Right forelimb (tissue), 1 donor: ENCODE results near the gene OR2G3.
A peak's percentile ranks its signal among the peaks of the same experiment; 100 is the strongest.

Experiments used
- DNase-seq: peaks from one replicate; pipeline ENCODE4 v3.0.0-alpha.2; 2018

Gene OR2G3

DNA sequence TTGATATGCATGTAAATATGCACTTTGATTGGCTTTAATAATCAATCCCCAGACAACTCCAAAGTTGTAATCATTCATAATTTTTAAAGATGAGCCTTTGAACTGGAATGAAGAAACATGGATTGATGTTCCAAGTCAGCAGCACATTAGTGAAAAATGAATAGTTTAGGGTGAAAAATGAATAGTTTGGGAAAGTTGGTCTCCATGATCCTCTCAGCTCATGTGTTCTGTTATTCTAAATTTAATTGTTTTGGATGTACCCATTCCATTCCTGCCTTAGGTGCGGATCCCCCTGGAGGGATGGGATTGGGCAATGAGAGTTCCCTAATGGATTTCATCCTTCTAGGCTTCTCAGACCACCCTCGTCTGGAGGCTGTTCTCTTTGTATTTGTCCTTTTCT, at the start of gene OR2G3:
Gene OR2G3 (plus strand): TSS at position 301 of the 400 bp plus-strand sequence. CDS start 0 bp downstream, at position 301.
- no peak for DNase-seq

DNA sequence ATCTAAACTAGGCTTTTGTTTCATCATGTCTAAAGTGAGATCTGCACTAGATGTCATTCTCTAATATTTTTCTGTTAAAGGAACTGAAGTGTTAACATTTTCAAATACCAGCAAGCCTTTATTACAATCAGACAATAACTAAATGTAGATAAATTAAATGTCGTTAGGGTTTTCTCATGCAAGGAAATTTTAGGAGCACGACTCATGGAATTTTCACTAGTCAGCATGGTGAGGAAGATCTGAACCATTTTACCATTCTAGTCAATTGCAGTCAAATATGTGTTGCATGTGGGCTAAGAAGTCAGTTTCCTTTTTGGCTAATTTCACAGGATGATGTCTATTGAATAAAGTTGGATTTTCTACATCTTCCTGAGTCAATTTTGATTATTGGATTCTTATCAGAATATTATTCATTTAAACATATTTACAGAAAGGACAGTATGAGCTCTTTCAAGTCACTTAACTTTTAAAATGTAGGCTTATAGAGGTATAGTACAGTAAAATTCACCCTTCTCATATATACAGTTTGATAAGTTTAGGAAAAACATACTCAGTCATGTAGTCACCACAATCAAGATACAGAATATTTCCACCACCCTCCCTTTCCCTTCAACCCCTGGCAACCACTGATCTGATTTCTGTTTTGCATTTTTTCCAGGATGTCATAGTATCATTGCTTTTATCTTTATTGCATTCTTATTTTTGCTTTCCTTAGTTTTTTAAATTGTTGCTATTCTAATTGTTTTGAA, 47.3 kb upstream of the OR2G3 start:
- no peak for DNase-seq

DNA sequence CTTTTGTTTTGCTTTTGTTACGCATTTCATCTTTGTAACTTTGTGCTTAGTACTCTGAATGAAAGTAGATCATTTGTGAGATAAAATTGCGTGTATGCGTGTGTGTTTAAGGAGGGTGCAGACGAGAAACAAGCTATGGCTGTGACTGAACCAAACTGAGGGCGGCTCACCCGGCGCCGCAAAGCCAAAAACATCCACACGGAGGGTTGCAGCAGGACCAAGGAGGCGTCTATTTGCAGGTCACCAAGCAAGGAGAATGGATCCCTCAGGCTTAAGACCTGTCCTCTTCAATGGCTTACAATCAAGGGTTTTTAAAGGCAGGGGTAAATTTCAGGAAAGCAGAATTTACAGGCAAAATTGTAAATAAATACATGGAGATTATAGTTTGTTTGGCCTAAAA, 43.7 kb upstream of the OR2G3 start:
- DNase-seq: no peak

DNA sequence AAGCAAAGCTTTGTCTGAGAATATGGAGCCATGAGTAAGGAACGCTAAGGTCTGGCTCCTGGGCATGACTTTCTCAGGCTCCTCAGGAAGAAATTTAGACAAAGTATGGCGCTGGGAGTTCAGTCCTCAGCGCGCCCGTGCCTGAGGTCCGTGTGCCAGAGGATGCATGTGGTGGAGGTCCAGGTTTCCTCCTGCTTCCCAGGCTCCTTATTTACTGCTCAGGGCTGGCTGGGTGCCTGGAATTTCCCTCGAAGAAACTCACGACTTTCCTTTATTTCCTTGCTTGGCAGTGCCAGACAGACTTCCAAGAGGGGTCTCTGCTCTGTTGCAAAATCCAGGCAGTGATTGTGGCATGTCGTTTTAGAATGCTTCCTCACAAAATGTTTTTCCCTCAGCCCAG, 43.2 kb upstream of the OR2G3 start:
- DNase-seq: no peak

DNA sequence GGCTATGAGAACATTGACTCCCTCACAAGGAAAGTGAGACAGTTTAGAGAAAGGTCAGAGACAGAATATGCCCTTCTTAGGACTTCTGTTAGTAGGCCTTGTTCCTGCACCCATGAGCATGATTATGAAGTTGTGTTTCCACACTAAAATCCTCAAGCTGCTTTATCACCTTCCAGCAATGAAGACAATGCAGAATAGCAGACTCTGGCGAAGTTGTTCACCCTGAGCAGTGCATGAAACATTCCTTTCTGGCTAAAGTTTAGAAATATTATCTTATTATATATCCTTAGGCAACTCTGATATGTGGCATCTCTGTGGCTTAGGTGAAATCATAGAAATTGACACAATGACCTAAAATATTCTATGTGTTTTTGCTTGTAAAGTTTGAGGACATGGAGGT, 31.1 kb upstream of the OR2G3 start:
- DNase-seq: no peak

DNA sequence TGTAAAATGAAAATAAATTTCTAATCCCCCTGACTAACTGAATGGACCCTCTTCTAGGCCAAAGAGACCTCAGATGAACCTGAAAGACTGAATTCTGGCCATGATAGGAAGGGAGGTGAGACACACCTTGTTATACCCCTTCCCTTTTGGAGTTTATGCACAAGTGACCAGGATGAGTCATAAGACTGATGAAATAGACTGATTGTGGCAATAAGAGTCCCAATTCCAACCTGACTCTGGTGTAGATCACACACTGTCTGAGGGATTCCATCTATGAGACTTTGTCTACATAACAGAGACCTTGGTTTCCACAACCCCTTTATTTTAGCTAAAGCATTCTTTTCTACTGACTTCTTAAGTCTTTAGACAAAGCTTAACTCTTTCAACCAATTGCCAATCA, 30.7 kb upstream of the OR2G3 start:
- no peak for DNase-seq

DNA sequence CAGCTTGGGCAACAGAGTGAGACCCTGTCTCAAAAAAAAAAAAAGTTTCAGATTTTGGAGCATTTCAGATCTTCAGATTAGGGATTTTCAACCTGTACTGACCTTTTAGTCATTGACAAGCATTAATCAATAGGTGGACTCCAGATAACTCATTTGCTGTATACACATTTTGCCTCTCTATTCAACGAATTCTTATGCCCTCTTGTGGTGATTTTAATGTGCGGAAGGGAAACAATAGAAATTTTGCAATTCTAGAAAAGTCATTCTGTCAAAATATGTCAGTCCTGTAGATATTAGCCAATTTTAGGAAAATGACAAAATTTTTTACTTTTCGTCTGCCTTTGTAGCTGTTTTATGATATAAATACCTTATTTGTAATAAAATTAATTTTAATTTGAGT, 28.9 kb upstream of the OR2G3 start:
- no peak for DNase-seq

DNA sequence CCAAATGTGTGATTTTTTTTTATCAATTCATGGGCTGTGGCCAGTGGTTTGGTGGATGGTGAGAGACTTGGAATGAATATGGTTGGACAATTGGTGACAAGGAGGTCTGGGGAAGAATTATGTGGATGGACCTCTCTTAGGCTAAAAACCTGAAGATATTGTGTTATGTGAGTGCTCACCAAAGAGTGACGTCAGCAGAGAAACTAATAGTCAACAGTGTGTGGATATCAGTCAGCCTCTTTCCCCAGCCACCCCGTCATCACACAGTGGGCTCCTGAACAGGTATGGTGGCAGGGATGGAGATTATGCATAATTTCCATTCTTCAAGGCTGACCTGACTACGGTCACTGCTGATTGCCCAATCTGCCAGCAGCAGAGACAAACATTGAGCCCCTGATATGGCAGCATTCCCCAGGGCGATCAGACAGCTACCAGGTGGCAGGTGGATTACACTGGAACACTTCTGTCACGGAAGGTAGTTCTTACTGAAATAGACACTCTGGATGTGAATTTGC, 26.4 kb upstream of the OR2G3 start:
- no peak for DNase-seq

DNA sequence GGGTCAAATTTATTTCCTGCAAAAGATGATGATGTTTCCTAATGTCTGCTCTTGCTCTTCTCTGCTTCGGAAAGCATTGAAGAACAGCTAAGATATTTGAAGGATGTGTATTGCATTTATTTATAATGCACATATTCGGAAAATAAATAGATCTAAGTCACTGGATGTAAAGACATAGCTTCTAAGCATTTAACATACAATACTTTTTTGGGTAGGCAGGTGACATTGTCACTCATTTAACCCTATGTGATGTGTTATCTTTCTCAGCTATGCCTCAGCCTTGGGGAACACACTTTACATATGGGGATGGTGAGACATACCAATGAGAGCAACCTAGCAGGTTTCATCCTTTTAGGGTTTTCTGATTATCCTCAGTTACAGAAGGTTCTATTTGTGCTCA, 17.3 kb upstream of the OR2G3 start, which contains the start of gene OR2G2:
Gene OR2G2 (plus strand): TSS at position 301 of the 400 bp plus-strand sequence. CDS start 0 bp downstream, at position 301.
- DNase-seq: no peak

DNA sequence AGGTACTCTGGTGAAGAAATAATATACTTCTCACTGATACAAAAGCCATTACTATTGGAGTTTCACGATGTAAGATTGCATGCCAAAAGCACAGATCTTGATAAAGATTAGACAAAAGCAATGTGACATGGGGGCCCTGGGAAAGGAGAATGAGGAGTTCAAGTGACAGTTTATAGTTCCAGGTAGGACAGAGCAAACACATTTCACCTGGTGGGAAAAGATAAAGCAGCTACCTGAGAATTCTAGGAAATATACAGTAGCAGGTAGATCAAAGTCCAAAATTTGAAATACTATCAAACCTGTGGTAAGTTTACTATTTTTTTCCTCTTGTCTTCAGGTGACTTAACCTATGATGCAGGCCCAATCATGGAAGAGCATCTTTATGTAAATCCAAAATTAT, 8.0 kb downstream of the OR2G3 start:
- DNase-seq: no peak

DNA sequence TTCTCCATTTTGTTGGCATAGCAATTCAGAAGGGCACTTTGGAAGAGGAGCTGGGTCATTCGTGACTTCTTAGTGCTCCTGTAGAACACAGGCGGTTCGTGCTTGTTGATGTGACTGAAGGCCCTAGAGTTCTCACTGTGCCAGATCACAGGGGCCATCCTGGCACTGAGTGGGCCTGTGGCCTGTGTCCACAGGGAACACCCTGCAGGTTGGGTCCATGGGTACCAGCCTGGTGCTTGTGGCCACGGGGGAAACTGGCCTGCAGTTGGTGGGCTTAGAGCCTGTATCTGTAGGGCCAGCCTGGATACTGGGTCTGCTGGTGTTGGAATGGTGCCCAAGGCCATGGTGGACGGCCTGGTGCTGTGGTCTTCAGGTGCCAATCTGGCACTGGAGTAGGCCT, 9.2 kb downstream of the OR2G3 start:
- no peak for DNase-seq

DNA sequence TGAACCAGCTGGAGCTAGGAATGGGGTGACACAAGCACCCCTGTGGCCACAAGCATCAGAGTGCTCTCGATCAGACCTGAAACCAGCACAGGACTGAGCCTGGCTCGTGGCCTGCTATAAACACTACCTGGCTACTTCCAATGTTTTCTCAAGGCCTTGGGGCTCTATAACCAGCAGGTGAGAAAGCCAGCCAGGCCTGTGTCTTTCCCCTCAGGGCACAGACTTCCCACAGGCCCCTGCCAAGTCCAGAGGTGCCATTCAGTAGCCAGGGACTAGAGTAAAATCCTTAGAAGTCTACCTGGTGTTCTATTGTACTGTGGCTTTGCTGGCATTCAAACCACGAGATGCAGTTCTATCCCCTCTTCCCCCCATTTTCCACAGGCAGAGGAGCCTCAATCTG, 22.6 kb downstream of the OR2G3 start:
- DNase-seq: no peak

DNA sequence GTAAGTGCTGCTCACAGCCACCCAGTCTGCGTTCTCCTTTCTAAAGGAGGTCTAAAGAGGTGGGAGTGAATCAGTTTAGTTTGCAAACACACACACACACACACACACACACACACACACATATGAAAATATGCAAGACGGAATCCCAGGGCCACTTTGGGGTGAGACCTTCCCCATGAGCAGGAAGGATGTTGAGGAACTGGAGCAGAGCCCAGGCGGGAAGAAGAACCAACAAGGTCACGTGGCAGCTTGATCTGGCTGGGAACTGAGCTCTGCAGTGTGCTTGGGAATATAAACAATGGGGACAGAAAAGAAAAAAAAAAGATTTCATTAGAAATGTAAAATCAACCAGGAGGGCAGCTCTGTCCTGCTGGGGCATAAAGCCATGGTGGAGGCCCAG, 32.6 kb downstream of the OR2G3 start:
- no peak for DNase-seq

DNA sequence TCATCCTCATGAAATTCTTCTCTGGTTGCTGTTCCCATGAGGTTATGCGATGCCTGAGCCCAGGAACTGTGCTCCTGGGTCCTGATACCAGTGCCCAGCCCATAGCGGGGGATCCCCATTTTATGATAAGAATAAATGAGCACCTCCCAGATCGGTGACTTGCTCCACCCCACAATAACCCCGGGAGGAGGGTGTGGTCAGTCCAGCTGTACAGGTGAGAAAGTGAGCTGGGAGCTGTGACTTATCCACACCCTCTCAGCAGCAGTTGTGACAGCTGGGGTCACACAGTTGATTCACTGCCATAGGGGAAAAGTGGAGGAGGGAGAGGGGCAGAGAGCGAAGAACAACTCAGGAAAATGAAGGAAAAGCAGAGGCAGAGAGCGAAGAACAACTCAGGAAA, 33.4 kb downstream of the OR2G3 start:
- no peak for DNase-seq

DNA sequence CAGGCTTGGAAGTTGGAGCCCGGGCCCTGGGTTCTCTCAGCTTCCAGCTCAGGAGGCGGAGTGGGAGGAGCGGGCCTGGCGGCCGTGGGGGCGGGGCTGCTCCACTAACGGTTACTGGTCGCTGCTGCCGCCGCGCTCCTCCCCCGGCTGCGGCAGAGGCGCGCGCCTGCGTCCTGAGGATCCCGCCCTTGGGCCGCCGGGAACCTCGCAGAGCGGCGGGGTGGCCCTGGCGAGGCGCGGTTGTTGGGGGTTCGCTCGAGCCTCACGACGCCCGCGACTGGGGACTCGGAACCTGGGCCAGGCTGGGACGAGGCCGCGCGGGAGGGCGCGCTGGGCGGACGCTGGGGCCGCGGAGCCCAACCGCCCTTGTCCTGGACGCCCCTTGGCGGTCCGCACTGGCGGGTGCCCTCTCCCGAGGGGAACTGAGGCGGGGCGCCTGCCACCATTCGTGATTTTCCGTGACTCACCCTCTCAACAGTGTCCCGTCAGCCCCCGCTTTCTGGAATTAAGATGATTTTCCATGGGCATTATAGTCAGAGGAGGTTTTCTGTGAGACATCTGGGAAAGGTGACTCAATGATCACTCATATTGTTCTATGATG, 34.1 kb downstream of the OR2G3 start:
- peak; percentile 67 for DNase-seq

DNA sequence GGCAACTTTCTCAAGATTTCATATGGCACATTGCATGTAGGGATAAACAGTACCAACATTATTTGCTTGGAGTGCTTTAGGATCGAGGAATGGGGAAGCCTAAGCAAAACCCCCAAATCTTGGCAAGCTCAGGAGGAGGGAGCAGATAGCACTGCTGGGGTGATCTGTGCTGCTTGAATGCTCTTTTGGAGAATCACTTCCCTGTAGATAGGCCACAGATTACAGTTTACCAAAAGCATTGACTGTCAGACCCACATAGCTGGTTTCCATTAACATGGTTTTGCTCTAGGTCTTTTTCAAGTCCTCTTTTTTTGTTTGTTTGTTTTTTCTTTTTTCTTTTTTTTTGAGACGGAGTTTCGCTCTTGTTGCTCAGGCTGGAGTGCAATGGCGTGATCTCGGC, 37.4 kb downstream of the OR2G3 start:
- no peak for DNase-seq

DNA sequence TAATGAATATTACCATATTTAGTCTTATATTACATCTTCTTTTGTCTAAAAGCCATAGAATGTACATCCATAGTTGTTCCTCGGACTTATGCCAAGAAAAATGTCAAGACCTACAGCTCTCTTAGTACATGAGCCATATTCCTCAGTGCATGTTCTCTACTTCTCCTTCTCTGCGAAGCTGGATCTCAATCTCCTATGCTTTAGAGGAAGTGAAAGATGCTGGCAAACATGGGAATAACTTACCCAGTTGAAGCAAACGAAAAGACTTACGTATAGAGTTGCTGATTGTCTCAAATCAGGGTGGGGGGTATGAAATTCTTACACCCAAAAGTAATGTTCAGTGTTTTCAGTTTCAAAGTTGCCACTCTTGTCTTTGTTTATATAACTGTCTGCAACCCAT, 41.5 kb downstream of the OR2G3 start:
- no peak for DNase-seq

DNA sequence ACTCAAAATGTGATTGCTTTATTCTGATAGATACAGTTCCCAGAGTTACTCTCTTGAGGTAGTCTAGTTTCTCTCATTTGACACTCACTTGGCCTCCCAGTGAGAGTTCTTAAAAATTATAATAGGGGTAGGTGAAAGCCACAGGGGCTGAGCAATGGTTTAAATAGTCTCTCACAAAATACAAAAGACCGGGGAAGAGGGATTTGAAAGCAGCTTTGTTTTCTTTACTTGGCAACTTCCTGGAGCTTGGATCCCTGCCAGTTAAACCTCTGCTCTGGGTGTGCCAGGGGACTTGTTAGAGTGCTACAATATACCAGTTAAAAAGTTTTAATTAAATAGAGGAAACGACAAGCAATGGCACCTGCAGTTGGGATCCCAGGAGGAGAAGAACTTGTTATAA, 42.5 kb downstream of the OR2G3 start:
- DNase-seq: no peak

DNA sequence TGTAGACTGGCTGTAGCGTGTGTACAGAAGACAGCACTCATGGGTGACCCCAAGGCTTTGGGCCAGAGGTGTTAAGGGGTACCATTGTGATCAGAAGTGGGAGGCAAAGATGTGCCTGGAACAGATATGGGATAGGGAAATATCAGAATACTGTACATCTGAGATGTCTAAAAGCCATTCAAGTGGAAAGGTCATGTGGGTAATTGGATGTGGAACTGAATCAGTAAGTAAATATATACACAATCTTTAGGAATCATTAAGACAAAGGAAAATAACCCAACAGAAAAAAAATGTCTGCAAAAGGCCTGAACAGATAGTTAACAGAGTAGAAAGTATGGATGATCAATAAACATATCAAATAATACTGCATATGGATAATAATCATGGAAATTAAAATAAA, 47.7 kb downstream of the OR2G3 start:
- no peak for DNase-seq
